Keratinocyte (primary cell): ENCODE measurements around the gene AKAP13.

Experiments
- EZH2 ChIP-seq: IDR thresholded peaks from one replicate; pipeline ENCODE4 v1.6.1; 2012; ENCODE audit warnings: inconsistent platforms, mild to moderate bottlenecking, low read length, moderate library complexity
- TF ChIP-seq, protein P1 (sequence below), 3 experiments: IDR thresholded peaks in 1 of 3; conservative IDR thresholded peaks in 1 of 3; optimal IDR thresholded peaks in 1 of 3; 2 replicates in 2 of 3; 3 replicates in 1 of 3; pipeline versions ENCODE3 to v1.5.1; 2011; ENCODE audit warnings: low read length in 3 of 3, mild to moderate bottlenecking in 3 of 3, moderate library complexity in 2 of 3, control low read depth in 1 of 3, inconsistent platforms in 1 of 3; ENCODE audit not compliant: insufficient read depth in 2 of 3; ENCODE audit errors: extremely low read depth in 1 of 3

DNA sequence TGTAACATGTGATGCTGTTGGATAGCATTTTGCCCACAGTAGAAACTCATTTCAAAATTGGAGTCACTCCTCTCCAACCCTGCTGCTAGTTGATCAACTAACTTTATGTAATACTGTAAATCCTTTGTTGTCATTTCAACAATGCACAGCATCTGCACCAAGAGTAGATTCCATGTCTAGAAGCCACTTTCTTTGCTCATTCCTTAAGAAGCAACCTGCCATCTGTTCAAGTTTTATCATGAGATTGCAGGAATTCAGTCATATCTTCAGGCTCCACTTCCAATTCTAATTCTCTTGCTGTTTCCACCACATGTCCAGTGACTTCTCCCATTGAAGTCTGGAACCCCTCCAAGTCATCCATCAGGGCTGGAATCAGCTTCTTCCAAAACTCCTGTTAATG is 42.9 kb downstream of the AKAP13 start:
- TF ChIP-seq, protein P1, sequence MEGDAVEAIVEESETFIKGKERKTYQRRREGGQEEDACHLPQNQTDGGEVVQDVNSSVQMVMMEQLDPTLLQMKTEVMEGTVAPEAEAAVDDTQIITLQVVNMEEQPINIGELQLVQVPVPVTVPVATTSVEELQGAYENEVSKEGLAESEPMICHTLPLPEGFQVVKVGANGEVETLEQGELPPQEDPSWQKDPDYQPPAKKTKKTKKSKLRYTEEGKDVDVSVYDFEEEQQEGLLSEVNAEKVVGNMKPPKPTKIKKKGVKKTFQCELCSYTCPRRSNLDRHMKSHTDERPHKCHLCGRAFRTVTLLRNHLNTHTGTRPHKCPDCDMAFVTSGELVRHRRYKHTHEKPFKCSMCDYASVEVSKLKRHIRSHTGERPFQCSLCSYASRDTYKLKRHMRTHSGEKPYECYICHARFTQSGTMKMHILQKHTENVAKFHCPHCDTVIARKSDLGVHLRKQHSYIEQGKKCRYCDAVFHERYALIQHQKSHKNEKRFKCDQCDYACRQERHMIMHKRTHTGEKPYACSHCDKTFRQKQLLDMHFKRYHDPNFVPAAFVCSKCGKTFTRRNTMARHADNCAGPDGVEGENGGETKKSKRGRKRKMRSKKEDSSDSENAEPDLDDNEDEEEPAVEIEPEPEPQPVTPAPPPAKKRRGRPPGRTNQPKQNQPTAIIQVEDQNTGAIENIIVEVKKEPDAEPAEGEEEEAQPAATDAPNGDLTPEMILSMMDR (optimal IDR thresholded peaks at IDR 0.05 in 1 of 3, IDR thresholded peaks at IDR 0.05 in 1 of 3, conservative IDR thresholded peaks at IDR 0.05 in 1 of 3; ENCODE audit: extremely low read depth in 1 of 3, insufficient read depth in 2 of 3, low read length in 3 of 3), result no peak
- no peak for TF ChIP-seq EZH2
